Retinal pigment epithelial cell (primary cell): ENCODE data around the gene SLC6A17.

Experiments used
- DNase-seq: peaks from one replicate; pipeline ENCODE4 v3.0.0-alpha.2; 2010; ENCODE audit warnings: low read depth
- H3K4me3 ChIP-seq: 2 replicates; pipeline ENCODE4 v1.5.1; 2011; ENCODE audit warnings: mild to moderate bottlenecking, low read length, control low read depth, moderate library complexity
- TF ChIP-seq, protein P1 (sequence below): conservative IDR thresholded peaks from 2 replicates; pipeline ENCODE4 v1.5.1; 2011; ENCODE audit warnings: low read depth, low read length, control low read depth, inconsistent platforms

SLC6A17 gene

DNA sequence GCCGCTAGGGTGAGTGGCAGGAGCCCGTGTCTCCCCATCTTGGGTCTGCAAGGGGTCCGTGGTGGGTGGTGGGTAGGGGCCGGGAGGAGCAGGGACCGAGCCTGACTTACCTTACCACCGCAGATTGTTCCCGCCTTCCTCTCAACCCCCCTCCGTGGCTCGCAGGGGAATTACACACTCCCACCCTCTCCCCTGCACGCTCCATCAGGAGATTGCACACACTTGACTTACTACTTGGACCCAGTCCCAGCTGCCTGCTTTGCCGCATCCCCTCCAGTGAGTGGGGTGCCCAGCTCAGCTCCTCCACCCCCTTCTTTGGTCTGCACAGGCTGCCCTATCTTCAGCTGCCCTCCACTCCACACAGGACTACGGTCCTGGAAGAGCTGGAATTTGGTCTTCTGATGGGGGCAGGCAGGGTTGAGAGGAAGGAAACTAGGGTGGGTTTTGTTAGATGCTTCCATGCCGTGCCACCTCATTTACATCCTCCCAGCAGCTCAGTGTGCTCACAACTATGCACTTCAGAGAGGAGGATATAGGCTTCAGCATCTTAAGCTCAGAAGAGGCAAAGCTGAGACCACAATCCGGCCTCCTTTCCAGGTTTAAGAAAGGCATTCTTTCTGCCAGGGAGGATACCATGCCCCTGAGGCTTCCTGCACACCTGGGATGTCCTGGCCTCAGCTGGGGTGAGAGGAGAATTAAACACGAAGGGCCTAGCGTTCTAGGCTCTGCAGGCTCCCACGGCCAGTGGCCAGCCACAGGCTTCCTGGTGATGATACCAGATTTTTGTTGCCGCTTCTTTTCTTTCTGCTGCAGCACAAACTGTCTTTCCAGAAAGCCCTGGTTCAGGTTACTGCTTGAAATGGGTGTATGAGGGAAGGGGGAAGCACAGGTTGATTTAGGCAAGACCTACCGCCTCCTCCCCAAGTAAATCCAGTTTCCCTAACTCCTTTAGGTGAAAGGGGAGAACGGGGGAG is 62.2 kb downstream of the SLC6A17 start:
- no peak overlapping the region for H3K4me3 ChIP-seq
- DNase-seq, result no peak
- TF ChIP-seq, protein P1, sequence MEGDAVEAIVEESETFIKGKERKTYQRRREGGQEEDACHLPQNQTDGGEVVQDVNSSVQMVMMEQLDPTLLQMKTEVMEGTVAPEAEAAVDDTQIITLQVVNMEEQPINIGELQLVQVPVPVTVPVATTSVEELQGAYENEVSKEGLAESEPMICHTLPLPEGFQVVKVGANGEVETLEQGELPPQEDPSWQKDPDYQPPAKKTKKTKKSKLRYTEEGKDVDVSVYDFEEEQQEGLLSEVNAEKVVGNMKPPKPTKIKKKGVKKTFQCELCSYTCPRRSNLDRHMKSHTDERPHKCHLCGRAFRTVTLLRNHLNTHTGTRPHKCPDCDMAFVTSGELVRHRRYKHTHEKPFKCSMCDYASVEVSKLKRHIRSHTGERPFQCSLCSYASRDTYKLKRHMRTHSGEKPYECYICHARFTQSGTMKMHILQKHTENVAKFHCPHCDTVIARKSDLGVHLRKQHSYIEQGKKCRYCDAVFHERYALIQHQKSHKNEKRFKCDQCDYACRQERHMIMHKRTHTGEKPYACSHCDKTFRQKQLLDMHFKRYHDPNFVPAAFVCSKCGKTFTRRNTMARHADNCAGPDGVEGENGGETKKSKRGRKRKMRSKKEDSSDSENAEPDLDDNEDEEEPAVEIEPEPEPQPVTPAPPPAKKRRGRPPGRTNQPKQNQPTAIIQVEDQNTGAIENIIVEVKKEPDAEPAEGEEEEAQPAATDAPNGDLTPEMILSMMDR, result no peak

DNA sequence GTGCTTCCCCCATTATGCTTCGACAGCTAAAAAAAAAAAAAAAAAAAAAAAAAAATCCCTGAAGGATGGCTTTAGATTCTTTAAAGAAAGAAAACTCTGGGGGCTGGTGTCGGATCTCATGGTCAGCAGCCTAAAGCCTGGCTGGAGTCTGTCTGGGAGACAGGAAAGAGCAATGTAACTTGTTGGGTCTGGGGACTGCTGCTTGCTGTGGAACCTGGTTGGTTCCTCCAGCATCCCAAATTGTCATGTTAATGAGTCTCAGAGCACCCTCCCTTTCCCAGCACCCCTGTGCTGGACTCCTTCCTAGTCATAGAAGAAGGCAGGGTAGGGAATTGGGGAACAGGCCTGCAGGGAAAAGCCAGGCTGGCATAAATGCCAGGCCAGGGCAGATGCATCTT is 62.8 kb downstream of the SLC6A17 start:
- no peak for DNase-seq
- TF ChIP-seq, protein P1, result no peak
- no peak overlapping the region for H3K4me3 ChIP-seq

DNA sequence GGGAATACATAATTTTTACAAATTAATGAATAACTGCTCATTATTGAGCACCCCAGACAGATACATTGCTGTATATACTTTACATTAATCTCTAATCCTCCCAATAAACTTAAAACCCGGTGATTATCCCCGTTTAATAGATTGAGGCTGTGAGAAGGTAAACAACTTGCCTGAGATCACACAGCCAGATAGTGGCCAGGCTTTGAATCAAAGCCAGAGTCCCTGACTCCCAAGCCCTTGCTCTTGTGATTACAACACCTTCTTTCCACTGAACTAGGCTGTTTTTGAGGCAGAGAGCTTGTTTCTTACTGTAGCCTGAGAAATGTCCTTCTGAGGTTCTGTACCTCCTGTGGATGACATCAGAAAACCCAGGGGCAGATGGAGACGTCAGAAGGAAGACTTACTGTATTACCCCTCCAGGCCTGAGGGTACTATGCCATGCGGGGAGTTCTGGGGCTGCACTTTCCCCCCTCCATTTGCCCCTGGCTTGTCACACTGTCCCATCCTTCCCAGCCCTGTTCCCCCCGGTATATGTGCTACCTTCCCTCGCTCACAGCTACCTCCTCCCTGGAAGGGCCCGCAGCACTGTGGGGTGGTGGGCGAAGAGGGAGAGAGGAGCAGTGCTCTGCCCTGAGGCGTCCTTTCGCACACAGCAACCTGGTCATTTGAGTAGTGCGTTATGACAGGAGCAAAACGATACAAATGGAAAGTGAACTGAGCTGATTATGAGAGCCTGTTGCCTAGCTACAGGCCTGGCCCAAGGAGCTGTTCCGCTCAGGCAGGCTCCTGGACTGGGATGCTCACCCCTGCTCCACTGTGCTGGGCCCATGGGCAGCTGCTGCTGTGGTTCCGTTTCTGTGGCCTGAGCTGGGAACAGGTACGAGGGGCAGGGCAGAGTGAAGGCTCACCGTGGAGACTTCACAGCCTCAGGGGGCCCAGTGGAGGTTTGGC is 64.4 kb downstream of the SLC6A17 start:
- TF ChIP-seq, protein P1, result no peak
- H3K4me3 ChIP-seq, result no peak overlapping the region
- DNase-seq, result no peak

DNA sequence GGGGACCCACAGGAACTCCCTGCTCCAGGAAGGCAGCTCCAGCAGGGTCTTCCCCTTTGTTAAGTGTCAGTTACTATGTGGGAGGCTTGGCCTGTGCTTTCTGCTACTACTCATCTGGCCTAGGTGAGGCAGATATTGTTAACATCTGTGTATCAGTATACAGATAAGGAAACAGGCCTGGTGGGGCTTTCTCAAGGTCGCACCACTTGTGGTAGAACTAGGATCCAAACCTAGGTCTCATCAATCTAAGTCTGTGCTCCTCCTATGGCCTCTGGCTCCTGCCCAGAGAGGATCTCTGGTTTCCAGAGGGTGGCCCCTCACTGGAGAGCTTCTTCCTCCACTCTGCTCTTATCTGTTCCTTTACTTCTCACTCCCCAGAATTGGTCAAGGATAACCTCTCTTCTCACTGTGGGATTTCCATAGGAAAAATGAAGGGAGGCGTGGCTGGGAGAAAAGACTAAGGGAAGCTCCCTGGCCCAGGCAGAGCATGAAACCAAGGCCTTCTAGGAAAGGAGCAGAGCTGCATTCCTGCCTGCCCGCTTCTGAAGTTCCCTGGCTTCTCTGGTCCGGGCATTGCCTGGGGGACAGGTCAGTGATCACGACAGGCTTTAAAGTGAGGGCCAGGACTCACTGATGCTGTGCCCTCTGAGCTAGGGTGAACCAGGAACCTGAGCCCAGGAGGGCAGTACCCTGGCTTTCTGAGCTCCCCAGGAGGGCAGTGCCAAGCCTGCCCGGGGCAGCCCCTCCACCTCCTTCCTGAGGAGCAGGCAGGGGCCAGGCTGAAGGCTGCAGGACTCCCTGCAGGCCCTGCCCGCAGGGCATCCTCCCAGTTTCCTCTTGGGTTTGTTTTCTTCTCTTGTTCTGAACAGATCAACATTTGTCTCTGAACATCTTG is 65.6 kb downstream of the SLC6A17 start:
- TF ChIP-seq, protein P1, result no peak
- no peak overlapping the region for H3K4me3 ChIP-seq
- DNase-seq, result no peak

DNA sequence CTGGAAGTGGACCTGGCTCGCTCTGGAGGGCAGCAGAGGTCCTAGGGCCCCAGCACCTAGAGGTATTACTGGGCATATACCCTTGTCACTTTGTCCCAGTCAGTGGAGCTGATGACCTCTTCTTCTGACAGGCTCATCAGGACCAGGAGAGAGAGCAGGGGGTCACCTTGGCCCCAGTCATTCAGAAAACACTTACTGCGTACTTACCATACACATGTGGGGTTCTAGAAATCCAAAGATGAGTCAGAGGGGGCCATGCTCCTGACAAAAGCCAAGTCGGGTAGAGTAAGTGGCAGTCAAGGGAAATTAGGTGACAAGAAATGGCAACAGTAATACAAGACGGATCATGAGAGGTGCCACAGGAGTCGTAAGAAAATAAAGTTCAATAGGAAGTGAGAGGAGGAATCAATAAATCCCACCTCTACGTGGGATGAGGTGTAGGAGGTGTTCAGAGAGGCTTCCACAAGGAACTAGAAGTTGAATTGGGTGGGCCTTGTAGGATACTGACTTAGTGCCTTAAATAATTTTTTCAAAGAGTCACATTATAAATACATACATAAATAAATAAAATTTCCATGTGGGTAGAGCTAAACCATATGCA is 66.7 kb downstream of the SLC6A17 start:
- H3K4me3 ChIP-seq, result no peak overlapping the region
- TF ChIP-seq, protein P1, result no peak
- DNase-seq, result no peak

DNA sequence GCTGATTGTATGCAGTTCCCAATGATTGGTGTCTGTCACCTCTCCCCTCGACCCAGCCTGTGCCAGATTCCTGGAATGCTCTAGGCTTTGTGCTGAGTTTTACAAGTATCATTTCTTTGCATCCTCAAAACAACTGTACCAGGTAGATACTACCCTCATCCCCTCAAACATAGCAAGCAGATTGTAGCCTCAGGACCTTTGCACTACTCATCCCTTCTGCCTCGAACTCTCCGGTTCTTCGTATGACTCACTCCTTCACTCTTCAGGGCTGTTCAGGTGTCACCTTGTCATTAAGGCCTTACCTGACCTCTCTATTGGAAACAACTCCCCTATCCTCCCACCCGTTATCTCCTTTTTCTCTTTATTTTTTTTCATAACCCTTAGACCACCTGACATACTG is 67.8 kb downstream of the SLC6A17 start:
- no peak for DNase-seq
- H3K4me3 ChIP-seq, result no peak overlapping the region
- TF ChIP-seq, protein P1, result no peak
